Activated B cell treated with CpG ODN at 0.5 μM for 24 hours (primary cell): ENCODE results near the gene SLC19A2. TPM values are rescaled to one million over a fixed set of nuclear protein-coding genes. Genes with fewer than 3 reads are reported as not detected.

Source experiments
- ATAC-seq: fragments of 200-7000 bp; cut with Tn5 transposase; one replicate; pipeline ENCODE4 v1.10.0; 2021; ENCODE audit warnings: low read depth, mild to moderate bottlenecking, moderate library complexity
- CTCF ChIA-PET: fragments of 350-600 bp; sonication (Branson Sonifier 250); formaldehyde crosslinking; loops from one replicate; lab custom pipeline; 2021; ENCODE audit warnings: antibody characterized with exemption; lab: Charles Lee
- POLR2A ChIA-PET: fragments of 350-600 bp; sonication (Branson Sonifier 250); formaldehyde crosslinking; loops from one replicate; lab custom pipeline; 2021; ENCODE audit warnings: antibody characterized with exemption; lab: Charles Lee
- DNase-seq: peaks from one replicate; pipeline ENCODE4 v3.0.0; 2022
- H3K27ac Mint-ChIP-seq: one replicate; pipeline ENCODE4 v1.8.0; 2020; ENCODE audit warnings: mixed read lengths
- H3K27me3 Mint-ChIP-seq: one replicate; pipeline ENCODE4 v1.8.0; 2021; ENCODE audit warnings: mixed read lengths
- H3K36me3 Mint-ChIP-seq: one replicate; pipeline ENCODE4 v1.8.0; 2021; ENCODE audit warnings: low read depth, mixed read lengths
- H3K4me1 Mint-ChIP-seq: one replicate; pipeline ENCODE4 v1.8.0; 2021; ENCODE audit warnings: mixed read lengths
- H3K4me3 Mint-ChIP-seq: one replicate; pipeline ENCODE4 v1.8.0; 2020; ENCODE audit warnings: mild to moderate bottlenecking, mixed read lengths
- H3K9me3 Mint-ChIP-seq: one replicate; pipeline ENCODE4 v1.8.0; 2020; ENCODE audit warnings: mixed read lengths
- intact Hi-C: fragments of 100-400 bp; cut with micrococcal nuclease; formaldehyde crosslinking; loops from one replicate; pipeline ENCODE4 v1.15.1; 2024
- total RNA-seq: library from RNA; stranded (reverse); gene quantifications from 2 replicates; pipeline ENCODE4 v1.2.3, GENCODE V29; 2022
- TF ChIP-seq, protein P1 (sequence below): fragments of 200-600 bp; IDR thresholded peaks from one replicate; pipeline ENCODE4 v1.8.0; 2022; ENCODE audit warnings: antibody characterized with exemption, mild to moderate bottlenecking

Gene SLC19A2
- total RNA-seq, 1 donor from 2014 or later, result 3.6 TPM

DNA sequence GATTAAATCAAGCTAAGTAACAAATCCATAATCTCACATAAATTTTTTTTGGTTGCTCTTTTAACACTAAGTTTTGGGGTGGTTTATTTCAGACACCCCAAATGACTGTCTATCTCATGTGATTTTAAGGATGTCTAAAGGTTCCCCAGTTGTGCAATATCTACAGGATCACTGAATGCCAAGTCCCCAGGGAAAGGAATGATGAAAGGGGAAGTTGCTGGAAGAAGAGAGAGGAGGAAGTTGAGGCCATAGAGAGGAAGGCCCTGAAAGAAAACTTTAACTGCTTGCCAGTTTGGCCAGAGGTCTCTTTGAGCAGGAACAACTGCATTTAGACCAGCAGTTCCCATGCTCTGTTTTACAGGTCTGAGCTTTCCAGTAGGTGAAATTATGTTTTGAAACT, 27.5 kb upstream of the SLC19A2 start:
- CTCF ChIA-PET, result no interaction called here

DNA sequence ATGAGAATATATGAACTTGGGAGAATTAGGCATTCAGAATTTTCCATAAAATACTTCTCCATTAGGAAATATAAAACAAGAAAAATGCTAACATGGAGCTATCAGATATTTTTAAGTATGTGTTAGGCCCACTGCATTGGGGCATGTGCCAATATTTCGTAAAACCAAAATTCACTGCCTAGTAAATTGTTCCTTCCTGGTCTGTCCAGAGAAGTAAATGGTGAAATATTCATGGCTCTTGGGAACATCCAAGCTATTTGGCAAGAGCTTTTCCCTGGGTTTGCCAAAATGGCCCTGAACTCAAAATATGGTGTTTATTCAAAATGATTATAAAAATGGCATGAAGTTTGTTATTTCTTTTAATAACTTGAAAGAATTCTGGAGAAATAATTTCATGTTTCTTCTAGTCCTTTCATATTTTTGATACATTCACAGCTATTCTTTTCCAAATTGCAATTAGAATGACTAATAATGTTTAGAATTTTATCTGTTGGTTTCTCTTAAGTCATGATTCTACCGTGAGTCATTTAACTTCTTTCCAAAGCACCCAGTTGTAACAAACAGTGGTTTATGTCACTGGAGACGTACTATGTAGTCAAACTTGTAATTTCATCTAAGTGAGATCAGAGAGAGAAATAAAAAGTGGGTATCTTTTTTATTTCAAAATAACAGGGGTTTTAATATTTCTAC, 25.7 kb upstream of the SLC19A2 start:
- H3K27ac Mint-ChIP-seq, result no peak overlapping the region
- intact Hi-C loops, result no loop called here
- no peak for ATAC-seq
- H3K4me3 Mint-ChIP-seq, result no peak overlapping the region
- H3K9me3 Mint-ChIP-seq, result no peaks in the 10 kb centered on the region
- H3K36me3 Mint-ChIP-seq, result no peaks in the 10 kb centered on the region
- H3K27me3 Mint-ChIP-seq, result no peaks in the 10 kb centered on the region
- TF ChIP-seq, protein P1, sequence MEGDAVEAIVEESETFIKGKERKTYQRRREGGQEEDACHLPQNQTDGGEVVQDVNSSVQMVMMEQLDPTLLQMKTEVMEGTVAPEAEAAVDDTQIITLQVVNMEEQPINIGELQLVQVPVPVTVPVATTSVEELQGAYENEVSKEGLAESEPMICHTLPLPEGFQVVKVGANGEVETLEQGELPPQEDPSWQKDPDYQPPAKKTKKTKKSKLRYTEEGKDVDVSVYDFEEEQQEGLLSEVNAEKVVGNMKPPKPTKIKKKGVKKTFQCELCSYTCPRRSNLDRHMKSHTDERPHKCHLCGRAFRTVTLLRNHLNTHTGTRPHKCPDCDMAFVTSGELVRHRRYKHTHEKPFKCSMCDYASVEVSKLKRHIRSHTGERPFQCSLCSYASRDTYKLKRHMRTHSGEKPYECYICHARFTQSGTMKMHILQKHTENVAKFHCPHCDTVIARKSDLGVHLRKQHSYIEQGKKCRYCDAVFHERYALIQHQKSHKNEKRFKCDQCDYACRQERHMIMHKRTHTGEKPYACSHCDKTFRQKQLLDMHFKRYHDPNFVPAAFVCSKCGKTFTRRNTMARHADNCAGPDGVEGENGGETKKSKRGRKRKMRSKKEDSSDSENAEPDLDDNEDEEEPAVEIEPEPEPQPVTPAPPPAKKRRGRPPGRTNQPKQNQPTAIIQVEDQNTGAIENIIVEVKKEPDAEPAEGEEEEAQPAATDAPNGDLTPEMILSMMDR, result no peak
- H3K4me1 Mint-ChIP-seq, result peaks cover 7% of the 10 kb centered on the region
- ChIA-PET CTCF (no interaction called here), POLR2A (no interaction called here)
- DNase-seq, result no peak

More for the DNA sequence above, 27.5 kb upstream of the SLC19A2 start:
- no peak for ATAC-seq
- H3K4me1 Mint-ChIP-seq, result peaks cover 6% of the 10 kb centered on the region
- no peak overlapping the region for H3K4me3 Mint-ChIP-seq
- POLR2A ChIA-PET, result no interaction called here
- intact Hi-C loops, result no loop called here
- TF ChIP-seq, protein P1, result no peak
- H3K9me3 Mint-ChIP-seq, result no peaks in the 10 kb centered on the region
- DNase-seq, result no peak
- H3K27ac Mint-ChIP-seq, result no peak overlapping the region
- no peaks in the 10 kb centered on the region for H3K36me3 Mint-ChIP-seq
- no peaks in the 10 kb centered on the region for H3K27me3 Mint-ChIP-seq

DNA sequence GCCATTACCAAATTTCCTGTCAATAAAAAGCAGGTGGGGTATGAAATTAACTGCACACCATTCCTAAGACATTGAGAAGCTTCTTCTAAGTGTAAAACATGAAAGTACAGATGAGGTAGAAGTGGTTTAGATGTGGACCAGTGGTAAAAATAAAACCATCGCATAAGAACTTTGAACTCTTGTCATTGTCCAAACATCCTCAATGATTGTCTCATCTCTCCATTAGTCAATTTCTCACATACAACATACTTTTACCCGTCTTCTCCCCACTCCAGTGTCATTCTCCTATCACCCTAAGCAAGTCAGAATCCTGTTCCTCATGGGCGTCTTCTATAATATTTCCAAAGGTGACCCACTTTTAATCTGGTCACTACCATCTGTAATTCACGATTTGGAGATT, 24.3 kb upstream of the SLC19A2 start:
- H3K36me3 Mint-ChIP-seq, result no peaks in the 10 kb centered on the region
- ChIA-PET CTCF (no interaction called here), POLR2A (no interaction called here)
- TF ChIP-seq, protein P1, result no peak
- no peaks in the 10 kb centered on the region for H3K9me3 Mint-ChIP-seq
- no peak for DNase-seq
- H3K27me3 Mint-ChIP-seq, result no peaks in the 10 kb centered on the region
- ATAC-seq, result no peak
- intact Hi-C loops, result no loop called here
- H3K4me3 Mint-ChIP-seq, result no peak overlapping the region
- H3K27ac Mint-ChIP-seq, result no peak overlapping the region
- peaks cover 7% of the 10 kb centered on the region for H3K4me1 Mint-ChIP-seq

DNA sequence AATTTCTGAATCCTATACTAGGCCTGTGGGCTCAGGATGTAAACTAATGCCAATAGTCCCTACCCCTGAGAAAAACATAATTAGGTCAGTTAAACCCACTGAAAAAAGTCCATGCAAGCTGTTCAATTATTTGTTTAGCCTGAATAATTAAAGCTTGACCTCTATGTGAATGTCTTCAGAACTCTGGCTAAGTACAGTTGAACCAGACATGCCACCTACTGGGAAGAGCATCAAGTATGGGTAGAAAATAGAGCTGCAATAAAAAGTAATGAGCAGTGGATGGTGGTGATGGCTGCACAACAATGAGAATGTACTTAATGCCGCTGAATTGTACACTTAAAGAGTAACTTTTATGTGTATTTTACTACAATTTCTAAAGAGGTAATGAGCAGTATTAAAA, 23.6 kb upstream of the SLC19A2 start:
- POLR2A ChIA-PET, result no interaction called here
- H3K36me3 Mint-ChIP-seq, result no peaks in the 10 kb centered on the region
- ATAC-seq (no peak), DNase-seq (no peak)
- TF ChIP-seq, protein P1, result no peak
- CTCF ChIA-PET, result no interaction called here
- no peak overlapping the region for H3K4me3 Mint-ChIP-seq
- H3K4me1 Mint-ChIP-seq, result peaks cover 7% of the 10 kb centered on the region
- no peaks in the 10 kb centered on the region for H3K9me3 Mint-ChIP-seq
- intact Hi-C loops, result no loop called here
- H3K27ac Mint-ChIP-seq, result no peak overlapping the region
- no peaks in the 10 kb centered on the region for H3K27me3 Mint-ChIP-seq

DNA sequence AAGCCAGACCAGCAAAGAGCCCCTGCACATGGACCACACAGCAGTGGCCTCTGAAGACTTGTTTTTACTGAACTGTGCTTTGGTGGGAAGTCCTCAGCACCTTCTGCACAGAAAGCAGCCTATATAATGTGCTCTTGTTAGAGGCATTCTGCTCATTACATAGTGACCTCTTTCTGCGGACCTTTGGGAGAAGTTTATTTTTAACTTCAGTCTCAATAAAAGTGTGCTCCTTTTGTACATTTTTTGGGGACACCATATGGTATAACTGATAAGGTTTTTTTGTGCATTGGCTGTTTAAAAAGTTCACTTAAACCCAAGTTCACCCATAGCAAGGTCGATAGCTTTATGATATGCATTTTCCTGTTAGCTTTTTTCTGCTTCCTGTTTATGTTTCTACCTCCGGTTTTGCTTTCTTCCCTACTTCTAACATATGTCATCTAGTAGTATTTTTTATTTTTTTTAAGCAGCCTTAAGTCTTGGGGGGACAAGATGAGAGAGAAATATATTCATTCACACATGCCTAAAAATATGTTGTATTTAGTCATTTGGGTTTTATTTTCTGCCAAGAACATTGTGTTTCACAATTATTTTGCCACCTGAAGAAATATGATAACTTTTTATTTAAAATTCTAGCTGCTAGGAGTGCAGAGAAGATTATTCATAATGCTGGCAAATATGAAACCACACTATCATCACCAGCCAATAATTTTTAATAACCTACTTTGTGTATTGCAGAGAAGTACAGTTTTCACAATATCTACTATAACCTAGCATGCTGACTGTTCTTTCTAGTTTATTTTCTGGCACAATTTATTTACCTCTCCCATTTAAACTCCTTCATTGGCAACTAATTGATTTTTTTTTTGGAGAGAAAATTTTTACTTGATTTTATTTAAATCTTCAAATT, 22.9 kb upstream of the SLC19A2 start:
- H3K36me3 Mint-ChIP-seq, result no peaks in the 10 kb centered on the region
- intact Hi-C loops, result no loop called here
- H3K27me3 Mint-ChIP-seq, result peaks cover under 1% of the 10 kb centered on the region
- ATAC-seq (no peak), DNase-seq (no peak)
- ChIA-PET POLR2A (no interaction called here), CTCF (no interaction called here)
- no peaks in the 10 kb centered on the region for H3K9me3 Mint-ChIP-seq
- no peak overlapping the region for H3K4me3 Mint-ChIP-seq
- no peak overlapping the region for H3K27ac Mint-ChIP-seq
- TF ChIP-seq, protein P1, result no peak
- H3K4me1 Mint-ChIP-seq, result peaks cover 7% of the 10 kb centered on the region
